ENCODE data around the gene UBE2H.

Gene UBE2H

GRCh38 chr7:129825209-129825970 lies 127.4 kb downstream of the UBE2H start:
- no peaks in the 10 kb centered on the region for H3K36me3 ChIP-seq (ENCODE audit: control insufficient read depth in 2 of 2, insufficient read depth in 1 of 2, low read length in 2 of 2)
- ChIA-PET POLR2A (interaction anchor here (0.5 to 1.8 kb wide), 21 partner anchors 20 to 1513 kb away, joined by 3 to 22 read pairs (median 3); partner anchors contain the start of genes NRF1 and STRIP2), CTCF (interaction anchor here (0.6 to 2.4 kb wide), 35 partner anchors 9 to 616 kb away, joined by 3 to 17 read pairs (median 3); no protein-coding TSS in a partner anchor)
- peak overlapping the region; percentile 64 for H3K27ac ChIP-seq (ENCODE audit: extremely low read depth, low read depth, low read length)
- peak overlapping the region; percentile 65 for H3K4me3 ChIP-seq (ENCODE audit: low read depth, low read length)
- H3K9me3 ChIP-seq (ENCODE audit: control insufficient read depth, insufficient read depth, low read depth, low read length): no peaks in the 10 kb centered on the region
- H3K4me1 ChIP-seq (ENCODE audit: control insufficient read depth, insufficient read depth, low read length): no peaks in the 10 kb centered on the region
- TF ChIP-seq ZNF510 (tag by site-specific recombination; IDR thresholded peaks at IDR 0.05; ENCODE audit: insufficient replicate concordance): no peak
- TF ChIP-seq ZNF266 (tag by site-specific recombination; IDR thresholded peaks at IDR 0.05; ENCODE audit: low read depth): no peak
- peak; percentile 55; the same call in 1 of the 2 replicates for TF ChIP-seq BCL11A (tag by site-specific recombination; IDR thresholded peaks at IDR 0.05; ENCODE audit: low read depth)
- no peak for TF ChIP-seq GFI1B (tag by site-specific recombination; IDR thresholded peaks at IDR 0.05)
- TF ChIP-seq ZNF239 (tag by site-specific recombination; IDR thresholded peaks at IDR 0.05): no peak
- TF ChIP-seq ZBTB48 (tag by site-specific recombination; IDR thresholded peaks at IDR 0.05): peak; percentile 21; the same call in 1 of the 2 replicates
- TF ChIP-seq ZNF324 (tag by site-specific recombination; IDR thresholded peaks at IDR 0.05): no peak
- TF ChIP-seq ZNF571 (tag by site-specific recombination; IDR thresholded peaks at IDR 0.05): no peak
- no peak for TF ChIP-seq ZNF433 (tag by site-specific recombination; IDR thresholded peaks at IDR 0.05; ENCODE audit: low read depth)
- TF ChIP-seq ZNF146 (tag by site-specific recombination; IDR thresholded peaks at IDR 0.05): no peak
- TF ChIP-seq, protein P1, sequence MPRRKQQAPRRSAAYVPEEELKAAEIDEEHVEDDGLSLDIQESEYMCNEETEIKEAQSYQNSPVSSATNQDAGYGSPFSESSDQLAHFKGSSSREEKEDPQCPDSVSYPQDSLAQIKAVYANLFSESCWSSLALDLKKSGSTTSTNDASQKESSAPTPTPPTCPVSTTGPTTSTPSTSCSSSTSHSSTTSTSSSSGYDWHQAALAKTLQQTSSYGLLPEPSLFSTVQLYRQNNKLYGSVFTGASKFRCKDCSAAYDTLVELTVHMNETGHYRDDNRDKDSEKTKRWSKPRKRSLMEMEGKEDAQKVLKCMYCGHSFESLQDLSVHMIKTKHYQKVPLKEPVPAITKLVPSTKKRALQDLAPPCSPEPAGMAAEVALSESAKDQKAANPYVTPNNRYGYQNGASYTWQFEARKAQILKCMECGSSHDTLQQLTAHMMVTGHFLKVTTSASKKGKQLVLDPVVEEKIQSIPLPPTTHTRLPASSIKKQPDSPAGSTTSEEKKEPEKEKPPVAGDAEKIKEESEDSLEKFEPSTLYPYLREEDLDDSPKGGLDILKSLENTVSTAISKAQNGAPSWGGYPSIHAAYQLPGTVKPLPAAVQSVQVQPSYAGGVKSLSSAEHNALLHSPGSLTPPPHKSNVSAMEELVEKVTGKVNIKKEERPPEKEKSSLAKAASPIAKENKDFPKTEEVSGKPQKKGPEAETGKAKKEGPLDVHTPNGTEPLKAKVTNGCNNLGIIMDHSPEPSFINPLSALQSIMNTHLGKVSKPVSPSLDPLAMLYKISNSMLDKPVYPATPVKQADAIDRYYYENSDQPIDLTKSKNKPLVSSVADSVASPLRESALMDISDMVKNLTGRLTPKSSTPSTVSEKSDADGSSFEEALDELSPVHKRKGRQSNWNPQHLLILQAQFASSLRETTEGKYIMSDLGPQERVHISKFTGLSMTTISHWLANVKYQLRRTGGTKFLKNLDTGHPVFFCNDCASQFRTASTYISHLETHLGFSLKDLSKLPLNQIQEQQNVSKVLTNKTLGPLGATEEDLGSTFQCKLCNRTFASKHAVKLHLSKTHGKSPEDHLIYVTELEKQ (tag by site-specific recombination; IDR thresholded peaks at IDR 0.05; ENCODE audit: borderline replicate concordance): no peak
- no peak for TF ChIP-seq ZNF155 (tag by site-specific recombination; IDR thresholded peaks at IDR 0.05)
- TF ChIP-seq ATF2 (tag by site-specific recombination; IDR thresholded peaks at IDR 0.05; ENCODE audit: low read depth): no peak
- peak; percentile 94 for TF ChIP-seq ZEB2 (tag by site-specific recombination; IDR thresholded peaks at IDR 0.05)
- TF ChIP-seq KLF10 (tag by site-specific recombination; IDR thresholded peaks at IDR 0.05): no peak
- TF ChIP-seq GLIS1 (tag by site-specific recombination; IDR thresholded peaks at IDR 0.05): peak; percentile 83
- no peak for TF ChIP-seq SCRT2 (tag by site-specific recombination; IDR thresholded peaks at IDR 0.05)
- TF ChIP-seq, protein P2, sequence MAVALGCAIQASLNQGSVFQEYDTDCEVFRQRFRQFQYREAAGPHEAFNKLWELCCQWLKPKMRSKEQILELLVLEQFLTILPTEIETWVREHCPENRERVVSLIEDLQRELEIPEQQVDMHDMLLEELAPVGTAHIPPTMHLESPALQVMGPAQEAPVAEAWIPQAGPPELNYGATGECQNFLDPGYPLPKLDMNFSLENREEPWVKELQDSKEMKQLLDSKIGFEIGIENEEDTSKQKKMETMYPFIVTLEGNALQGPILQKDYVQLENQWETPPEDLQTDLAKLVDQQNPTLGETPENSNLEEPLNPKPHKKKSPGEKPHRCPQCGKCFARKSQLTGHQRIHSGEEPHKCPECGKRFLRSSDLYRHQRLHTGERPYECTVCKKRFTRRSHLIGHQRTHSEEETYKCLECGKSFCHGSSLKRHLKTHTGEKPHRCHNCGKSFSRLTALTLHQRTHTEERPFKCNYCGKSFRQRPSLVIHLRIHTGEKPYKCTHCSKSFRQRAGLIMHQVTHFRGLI (tag by site-specific recombination; IDR thresholded peaks at IDR 0.05): peak; percentile 80
- TF ChIP-seq ZNF341 (tag by site-specific recombination; IDR thresholded peaks at IDR 0.05; ENCODE audit: low read depth): peak; percentile 83
- TF ChIP-seq, protein P3, sequence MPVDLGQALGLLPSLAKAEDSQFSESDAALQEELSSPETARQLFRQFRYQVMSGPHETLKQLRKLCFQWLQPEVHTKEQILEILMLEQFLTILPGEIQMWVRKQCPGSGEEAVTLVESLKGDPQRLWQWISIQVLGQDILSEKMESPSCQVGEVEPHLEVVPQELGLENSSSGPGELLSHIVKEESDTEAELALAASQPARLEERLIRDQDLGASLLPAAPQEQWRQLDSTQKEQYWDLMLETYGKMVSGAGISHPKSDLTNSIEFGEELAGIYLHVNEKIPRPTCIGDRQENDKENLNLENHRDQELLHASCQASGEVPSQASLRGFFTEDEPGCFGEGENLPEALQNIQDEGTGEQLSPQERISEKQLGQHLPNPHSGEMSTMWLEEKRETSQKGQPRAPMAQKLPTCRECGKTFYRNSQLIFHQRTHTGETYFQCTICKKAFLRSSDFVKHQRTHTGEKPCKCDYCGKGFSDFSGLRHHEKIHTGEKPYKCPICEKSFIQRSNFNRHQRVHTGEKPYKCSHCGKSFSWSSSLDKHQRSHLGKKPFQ (tag by site-specific recombination; IDR thresholded peaks at IDR 0.05): peak; percentile 89
- no peak for TF ChIP-seq ZNF202 (tag by site-specific recombination; IDR thresholded peaks at IDR 0.05; ENCODE audit: borderline replicate concordance)
- TF ChIP-seq ZNF132 (tag by site-specific recombination; IDR thresholded peaks at IDR 0.05; ENCODE audit: borderline replicate concordance): no peak
- TF ChIP-seq, protein P4, sequence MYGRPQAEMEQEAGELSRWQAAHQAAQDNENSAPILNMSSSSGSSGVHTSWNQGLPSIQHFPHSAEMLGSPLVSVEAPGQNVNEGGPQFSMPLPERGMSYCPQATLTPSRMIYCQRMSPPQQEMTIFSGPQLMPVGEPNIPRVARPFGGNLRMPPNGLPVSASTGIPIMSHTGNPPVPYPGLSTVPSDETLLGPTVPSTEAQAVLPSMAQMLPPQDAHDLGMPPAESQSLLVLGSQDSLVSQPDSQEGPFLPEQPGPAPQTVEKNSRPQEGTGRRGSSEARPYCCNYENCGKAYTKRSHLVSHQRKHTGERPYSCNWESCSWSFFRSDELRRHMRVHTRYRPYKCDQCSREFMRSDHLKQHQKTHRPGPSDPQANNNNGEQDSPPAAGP (tag by site-specific recombination; IDR thresholded peaks at IDR 0.05): peak; percentile 95
- TF ChIP-seq SP3 (tag by site-specific recombination; IDR thresholded peaks at IDR 0.05): peak; percentile 89
- TF ChIP-seq OSR2 (tag by site-specific recombination; IDR thresholded peaks at IDR 0.05): no peak
- no peak for TF ChIP-seq ZNF404 (tag by site-specific recombination; IDR thresholded peaks at IDR 0.05)
- peak; percentile 43 for TF ChIP-seq EGR2 (tag by site-specific recombination; IDR thresholded peaks at IDR 0.05; ENCODE audit: low read depth)
- TF ChIP-seq ZSCAN30 (tag by site-specific recombination; IDR thresholded peaks at IDR 0.05): no peak
- peak; percentile 28; the same call in 1 of the 2 replicates for TF ChIP-seq IKZF3 (tag by site-specific recombination; IDR thresholded peaks at IDR 0.05)
- TF ChIP-seq ZFP37 (tag by site-specific recombination; IDR thresholded peaks at IDR 0.05): no peak; the same call in 1 of the 2 replicates

All from HEK293 (cell line).